ENCODE measurements around the gene HTRA3. TPM values are rescaled to one million over a fixed set of nuclear protein-coding genes. Genes with fewer than 3 reads are reported as not detected.

The HTRA3 gene
- total and polyA plus RNA-seq, 2 experiments from 2014 or later = 6.9 to 15.7 TPM

DNA sequence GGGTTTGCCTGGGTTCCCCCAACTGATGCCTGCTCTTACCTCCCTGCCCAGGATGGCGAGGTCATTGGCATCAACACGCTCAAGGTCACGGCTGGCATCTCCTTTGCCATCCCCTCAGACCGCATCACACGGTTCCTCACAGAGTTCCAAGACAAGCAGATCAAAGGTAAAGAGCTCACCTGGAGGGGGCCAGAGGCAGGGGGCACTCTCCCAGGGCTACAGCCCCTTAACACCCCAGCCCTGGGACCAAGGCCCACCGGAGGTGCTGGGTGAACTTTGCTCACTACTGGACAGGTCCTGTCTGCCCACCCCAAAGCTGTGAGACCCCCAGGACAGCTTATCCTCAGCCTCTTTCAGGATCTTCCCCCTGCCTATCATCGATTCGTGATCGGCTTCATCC is 24.5 kb downstream of the HTRA3 start:
- no peak for DNase-seq (ENCODE audit: low read depth in 1 of 2, low spot score in 1 of 2)
- TF ChIP-seq, protein P1, sequence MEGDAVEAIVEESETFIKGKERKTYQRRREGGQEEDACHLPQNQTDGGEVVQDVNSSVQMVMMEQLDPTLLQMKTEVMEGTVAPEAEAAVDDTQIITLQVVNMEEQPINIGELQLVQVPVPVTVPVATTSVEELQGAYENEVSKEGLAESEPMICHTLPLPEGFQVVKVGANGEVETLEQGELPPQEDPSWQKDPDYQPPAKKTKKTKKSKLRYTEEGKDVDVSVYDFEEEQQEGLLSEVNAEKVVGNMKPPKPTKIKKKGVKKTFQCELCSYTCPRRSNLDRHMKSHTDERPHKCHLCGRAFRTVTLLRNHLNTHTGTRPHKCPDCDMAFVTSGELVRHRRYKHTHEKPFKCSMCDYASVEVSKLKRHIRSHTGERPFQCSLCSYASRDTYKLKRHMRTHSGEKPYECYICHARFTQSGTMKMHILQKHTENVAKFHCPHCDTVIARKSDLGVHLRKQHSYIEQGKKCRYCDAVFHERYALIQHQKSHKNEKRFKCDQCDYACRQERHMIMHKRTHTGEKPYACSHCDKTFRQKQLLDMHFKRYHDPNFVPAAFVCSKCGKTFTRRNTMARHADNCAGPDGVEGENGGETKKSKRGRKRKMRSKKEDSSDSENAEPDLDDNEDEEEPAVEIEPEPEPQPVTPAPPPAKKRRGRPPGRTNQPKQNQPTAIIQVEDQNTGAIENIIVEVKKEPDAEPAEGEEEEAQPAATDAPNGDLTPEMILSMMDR (IDR thresholded peaks at IDR 0.05; ENCODE audit: low read depth, low read length) = no peak
- Histone ChIP-seq H3K4me3 (no peak overlapping the region), H3K4me1 (ENCODE audit: low read depth) (no peaks in the 10 kb centered on the region), H3K27ac (no peak overlapping the region), H3K36me3 (no peaks in the 10 kb centered on the region), H3K27me3 (no peaks in the 10 kb centered on the region), H3K9me3 (ENCODE audit: low read depth) (no peaks in the 10 kb centered on the region)

DNA sequence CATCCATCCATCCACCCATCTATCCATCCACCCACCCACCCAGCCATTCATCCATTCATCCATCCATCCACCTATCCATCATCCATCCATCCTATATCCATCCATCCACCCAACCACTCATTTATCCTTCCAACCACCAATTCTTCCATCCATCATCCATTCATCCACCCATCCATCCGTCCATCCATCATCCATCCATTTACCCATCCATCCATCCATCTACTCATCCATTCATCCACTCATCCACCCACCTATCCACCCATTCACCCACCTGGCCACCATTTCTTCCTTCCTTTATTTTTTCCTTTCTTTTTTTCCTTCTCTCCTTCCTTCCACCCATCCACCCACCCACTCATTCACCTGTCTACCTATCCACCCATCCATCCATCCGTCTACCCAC is 25.2 kb downstream of the HTRA3 start:
- Histone ChIP-seq H3K9me3 (ENCODE audit: low read depth) (no peaks in the 10 kb centered on the region), H3K4me1 (ENCODE audit: low read depth) (no peaks in the 10 kb centered on the region), H3K4me3 (no peak overlapping the region), H3K36me3 (no peaks in the 10 kb centered on the region), H3K27me3 (no peaks in the 10 kb centered on the region), H3K27ac (no peak overlapping the region)
- DNase-seq (ENCODE audit: low read depth in 1 of 2, low spot score in 1 of 2) = no peak
- TF ChIP-seq, protein P1 (IDR thresholded peaks at IDR 0.05; ENCODE audit: low read depth, low read length) = no peak

DNA sequence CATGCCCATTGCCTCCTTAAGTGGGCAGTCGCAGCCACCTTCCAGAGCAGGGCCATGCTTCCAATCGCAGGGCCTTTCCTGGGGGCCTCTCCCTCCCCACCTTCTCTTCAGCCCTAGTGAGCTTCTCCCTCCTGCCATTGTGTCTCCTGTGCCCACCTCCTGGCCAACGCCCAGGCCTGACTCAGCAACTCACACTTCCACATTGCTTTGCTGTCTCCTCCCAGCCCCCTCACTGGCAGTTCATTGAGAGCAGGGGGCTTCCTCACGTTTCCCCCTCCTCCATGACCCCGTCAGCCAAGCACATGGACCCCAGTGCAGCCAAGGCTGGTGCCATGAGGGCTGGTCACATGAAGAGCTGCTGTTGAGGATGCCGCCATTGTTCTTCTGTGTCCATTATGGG is 25.9 kb downstream of the HTRA3 start:
- no peaks in the 10 kb centered on the region for H3K36me3 ChIP-seq
- no peak overlapping the region for H3K27ac ChIP-seq
- no peaks in the 10 kb centered on the region for H3K27me3 ChIP-seq
- H3K4me1 ChIP-seq (ENCODE audit: low read depth) = no peaks in the 10 kb centered on the region
- no peak overlapping the region for H3K4me3 ChIP-seq
- H3K9me3 ChIP-seq (ENCODE audit: low read depth) = no peaks in the 10 kb centered on the region
- DNase-seq (ENCODE audit: low read depth in 1 of 2, low spot score in 1 of 2) = no peak
- TF ChIP-seq, protein P1 (IDR thresholded peaks at IDR 0.05; ENCODE audit: low read depth, low read length) = no peak

DNA sequence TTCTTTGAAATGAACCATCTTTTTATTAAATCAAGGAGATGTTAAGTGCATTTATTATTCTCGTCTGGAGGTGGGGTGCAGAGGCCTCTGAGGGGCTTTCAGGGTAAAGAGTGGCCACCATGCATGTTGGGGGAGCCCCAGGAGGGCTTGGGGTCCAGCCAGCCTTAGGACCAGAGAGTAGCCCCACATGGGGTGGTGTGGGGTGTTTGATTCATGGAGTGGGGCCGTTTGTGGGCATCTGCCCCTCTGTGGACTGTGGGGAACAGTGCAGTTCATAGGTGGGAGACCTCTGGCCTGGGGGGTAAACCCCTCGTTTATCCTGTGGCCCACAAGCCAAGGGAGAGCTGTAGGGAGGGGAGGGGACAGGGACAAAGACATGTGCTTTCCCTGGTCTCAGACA is 26.9 kb downstream of the HTRA3 start:
- Histone ChIP-seq H3K27me3 (no peaks in the 10 kb centered on the region), H3K9me3 (ENCODE audit: low read depth) (no peaks in the 10 kb centered on the region), H3K4me3 (no peak overlapping the region), H3K4me1 (ENCODE audit: low read depth) (no peaks in the 10 kb centered on the region), H3K27ac (no peak overlapping the region), H3K36me3 (no peaks in the 10 kb centered on the region)
- TF ChIP-seq, protein P1 (IDR thresholded peaks at IDR 0.05; ENCODE audit: low read depth, low read length) = no peak
- DNase-seq (ENCODE audit: low read depth in 1 of 2, low spot score in 1 of 2) = no peak

DNA sequence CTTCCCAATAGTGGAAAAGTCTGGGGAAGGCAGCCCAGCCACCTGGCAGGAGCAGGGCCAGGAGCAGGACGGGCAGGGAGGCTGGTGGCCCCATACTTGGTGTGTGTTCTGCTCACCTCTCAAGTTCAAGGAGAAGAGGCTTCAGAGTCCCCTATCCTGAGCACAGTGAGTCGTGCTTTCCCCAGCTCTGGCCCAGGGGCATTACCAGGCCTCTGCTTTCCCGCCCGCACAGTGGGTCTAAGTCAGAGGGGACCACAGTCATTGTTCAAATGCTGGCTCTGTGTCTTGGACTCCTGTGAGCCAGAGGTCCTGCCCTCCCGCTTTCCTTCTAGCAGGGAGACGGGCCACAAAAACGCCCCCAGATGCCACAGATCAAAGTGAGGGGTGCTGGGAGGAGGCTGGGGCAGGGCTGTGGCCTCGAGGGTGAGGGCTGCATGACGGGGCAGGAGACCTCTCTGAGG is 27.6 kb downstream of the HTRA3 start:
- DNase-seq (ENCODE audit: low read depth in 1 of 2, low spot score in 1 of 2) = no peak
- H3K27me3 ChIP-seq = no peaks in the 10 kb centered on the region
- no peak overlapping the region for H3K4me3 ChIP-seq
- TF ChIP-seq, protein P1 (IDR thresholded peaks at IDR 0.05; ENCODE audit: low read depth, low read length) = no peak
- H3K27ac ChIP-seq = no peak overlapping the region
- no peaks in the 10 kb centered on the region for H3K36me3 ChIP-seq
- no peaks in the 10 kb centered on the region for H3K9me3 ChIP-seq (ENCODE audit: low read depth)
- H3K4me1 ChIP-seq (ENCODE audit: low read depth) = no peaks in the 10 kb centered on the region

All from cardiac muscle cell (in vitro differentiated cells and primary cell).